ENCODE data around the gene AADACL4.
"Not testable (repeated sequence)": the region's sequence is repeated elsewhere in the genome, so short reads cannot be mapped to it uniquely, and the experiment has no call there.

The AADACL4 gene

DNA sequence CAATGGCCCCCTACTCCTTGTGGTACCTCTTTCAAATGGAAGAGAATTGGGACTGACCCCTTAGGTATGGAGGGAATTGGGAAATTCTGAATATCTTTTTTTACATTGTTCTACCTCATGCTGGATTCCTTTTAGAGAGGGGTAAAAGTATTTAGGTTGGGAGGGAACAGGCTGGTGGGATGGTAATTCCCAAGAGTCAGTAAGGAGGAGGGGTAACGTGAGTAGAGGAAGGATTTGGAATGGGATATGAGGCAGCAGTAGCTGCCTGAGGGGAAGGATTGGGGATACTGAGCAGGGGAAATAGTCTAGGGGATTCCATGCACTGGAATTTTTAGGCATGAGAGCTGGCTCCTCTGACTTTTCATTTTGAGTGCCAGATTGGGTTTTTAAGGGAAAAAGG lies 68.2 kb downstream of the AADACL4 start:
- no peak for DNase-seq (ENCODE audit: low read depth)

- DNase-seq (ENCODE audit: low read depth), result no peak
Observed at GRCh38 chr1:12712929-12713328, 69.0 kb downstream of the AADACL4 start.

DNA sequence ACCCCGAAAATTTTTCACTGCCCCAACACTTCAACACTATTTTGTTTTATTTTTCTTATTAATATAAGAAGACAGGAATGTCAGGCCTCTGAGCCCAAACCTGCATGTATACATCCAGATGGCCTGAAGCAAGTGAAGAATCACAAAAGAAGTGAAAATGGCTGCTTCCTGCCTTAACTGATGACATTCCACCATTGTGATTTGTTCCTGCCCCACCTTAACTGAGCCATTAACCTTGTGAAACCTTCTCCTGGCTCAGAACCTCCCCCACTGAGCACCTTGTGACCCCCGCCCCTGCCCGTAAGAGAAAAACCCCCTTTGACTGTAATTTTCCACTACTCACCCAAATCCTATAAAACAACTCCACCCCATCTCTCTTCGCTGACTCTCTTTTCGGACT lies 69.8 kb downstream of the AADACL4 start:
- not testable (repeated sequence) for DNase-seq (ENCODE audit: low read depth)

DNA sequence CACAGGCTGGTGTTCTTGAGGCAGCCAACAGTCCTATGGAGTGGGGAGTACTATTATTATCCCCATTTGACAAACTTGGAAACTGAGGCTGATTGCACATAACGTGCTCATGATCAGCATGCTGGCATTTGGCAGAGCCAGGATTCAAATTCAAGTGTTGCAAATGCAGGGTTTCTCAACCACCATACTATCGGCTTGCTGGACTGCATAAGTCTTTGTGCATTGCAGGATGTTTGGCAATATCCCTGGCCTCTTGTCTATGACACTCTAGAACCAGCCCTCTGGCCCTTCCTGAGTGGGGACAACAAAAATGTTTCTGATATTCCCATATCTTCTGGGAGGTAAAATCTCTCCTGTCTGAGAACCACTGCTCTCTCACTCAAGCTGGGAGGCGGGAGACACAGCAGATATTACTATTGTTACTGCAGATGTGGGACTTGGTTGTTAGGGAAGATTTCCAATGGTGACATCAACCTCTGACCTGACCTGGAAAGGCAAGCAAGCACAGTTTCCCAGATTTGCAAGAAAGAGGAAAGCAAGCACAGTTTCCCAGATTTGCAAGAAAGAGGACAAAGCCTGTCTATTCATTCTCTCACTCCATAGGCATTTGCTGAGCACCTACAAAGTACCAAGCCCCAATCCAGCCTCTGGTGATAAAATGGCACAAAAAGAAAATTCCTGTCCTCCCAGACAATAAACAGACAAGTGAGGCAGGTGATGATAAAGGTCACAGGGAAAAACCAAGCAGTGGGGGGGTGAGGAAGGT lies 71.0 kb downstream of the AADACL4 start:
- DNase-seq (ENCODE audit: low read depth), result no peak

GRCh38 chr1:12715896-12716437 lies 72.1 kb downstream of the AADACL4 start, which contains the start of gene AADACL3:
TSS of gene AADACL3 (plus strand) at chr1:12716110. CDS start at chr1:12716177, 67 bp downstream.
- DNase-seq (ENCODE audit: low read depth), result no peak

Data from activated T-cell treated with anti-CD3 and anti-CD28 coated beads for 48 hours (primary cell).